GM19324 (cell line): ENCODE results near the gene TMEM150C.

Experiments
- ATAC-seq: cut with Tn5 transposase; IDR thresholded peaks from one replicate; pipeline ENCODE4 v1.9.1; 2021; ENCODE audit warnings: mild to moderate bottlenecking, moderate library complexity; ENCODE audit not compliant: unreplicated experiment, low FRiP score

Gene TMEM150C

DNA sequence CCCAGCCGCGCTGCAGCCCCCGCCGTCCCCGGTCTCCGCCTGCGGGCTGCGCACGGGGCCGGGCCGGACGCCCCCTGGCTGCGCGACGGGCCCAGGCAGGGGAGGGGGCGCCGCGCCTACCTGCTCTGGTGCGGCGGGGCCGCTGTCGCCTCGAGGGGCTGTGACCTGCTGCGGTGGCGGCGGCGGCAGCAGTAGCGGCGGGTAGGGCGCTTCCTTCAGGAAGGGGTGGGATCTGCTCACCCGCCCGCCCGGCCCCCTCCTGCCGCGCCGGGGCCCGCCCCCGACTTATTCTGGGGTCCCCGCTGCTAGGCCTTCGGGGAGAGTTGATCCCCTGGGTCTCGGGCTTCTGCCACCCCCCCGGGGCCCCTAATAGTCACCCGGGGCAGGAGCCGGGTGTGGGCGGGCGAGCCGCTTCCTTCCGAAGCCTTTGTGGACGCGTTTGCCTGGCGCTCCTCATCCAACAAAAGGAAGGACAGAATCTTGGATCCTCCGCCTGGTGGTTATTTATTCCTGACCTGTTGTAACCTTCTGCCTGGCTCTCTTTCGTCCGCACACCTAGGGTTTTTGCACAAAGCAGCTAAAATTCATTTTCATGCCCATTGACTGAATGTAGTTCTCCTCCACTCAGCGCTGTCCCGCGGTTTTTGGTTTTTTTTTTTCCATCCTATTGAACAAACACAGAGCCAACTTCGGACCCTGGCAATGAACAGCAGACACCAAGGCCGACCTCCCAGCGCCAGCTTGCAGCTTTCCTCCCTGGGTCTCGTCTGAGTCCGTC, at the start of gene TMEM150C:
TSS of gene TMEM150C (minus strand) at position 203 of the 778 bp plus-strand sequence. CDS start 57,331 bp downstream, outside the sequence.
- no peak for ATAC-seq

DNA sequence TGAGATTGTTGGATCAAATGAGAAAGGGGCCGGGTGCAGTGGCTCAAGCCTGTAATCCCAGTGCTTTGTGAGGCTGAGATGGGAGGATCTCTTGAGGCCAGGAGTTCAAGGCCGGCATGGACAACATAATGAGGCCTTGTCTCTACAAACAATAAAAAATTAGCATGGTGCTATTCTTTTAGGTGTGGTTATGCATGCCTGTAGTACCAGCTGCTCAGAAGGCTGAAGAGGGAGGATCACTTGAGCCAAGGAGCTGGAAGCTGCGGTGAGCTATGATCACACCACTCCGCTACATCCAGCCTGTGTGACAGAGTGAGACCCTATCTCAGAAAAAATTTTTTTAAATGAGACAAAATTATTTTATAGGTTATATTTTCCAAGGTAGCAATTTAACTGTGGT, 49.7 kb upstream of the TMEM150C start:
- no peak for ATAC-seq

DNA sequence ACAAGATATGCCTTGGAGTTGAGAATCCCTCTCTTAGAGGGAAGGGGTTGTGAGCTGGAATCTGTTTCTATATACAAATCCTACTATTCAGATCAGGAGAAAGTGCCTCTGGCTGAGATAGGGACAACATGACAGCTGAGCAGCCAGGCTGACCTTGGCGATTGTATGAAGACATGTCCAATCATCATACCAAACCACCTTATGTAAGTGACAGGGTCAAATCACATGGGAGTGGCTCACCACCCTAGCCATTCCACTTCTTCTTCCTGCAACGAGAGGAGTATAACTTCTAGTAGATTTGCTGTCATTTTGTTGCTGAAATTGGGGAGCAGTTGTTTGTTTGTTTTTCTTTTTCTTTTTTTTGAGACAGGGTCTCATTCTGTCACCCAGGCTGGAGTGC, 48.3 kb upstream of the TMEM150C start:
- no peak for ATAC-seq

DNA sequence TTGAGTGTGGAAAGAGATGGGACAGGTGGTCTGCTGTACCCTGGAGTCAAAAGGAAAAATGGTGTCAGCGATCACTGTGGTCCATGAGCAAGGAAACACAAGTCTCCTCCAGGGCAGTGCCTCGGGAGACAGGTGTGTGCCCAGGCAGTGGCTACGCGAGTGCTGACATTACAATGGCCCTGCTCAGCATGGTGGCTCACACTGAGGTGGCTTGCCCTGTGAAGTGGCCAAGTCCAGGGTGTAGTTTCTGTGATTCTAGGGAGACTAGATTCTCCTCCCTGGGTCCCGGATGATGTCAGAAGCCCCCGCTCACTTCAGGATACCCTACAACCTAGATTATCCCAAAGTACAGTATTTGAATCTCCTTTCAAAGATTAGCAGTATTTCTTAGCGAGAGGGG, 44.8 kb upstream of the TMEM150C start:
- ATAC-seq, result no peak

DNA sequence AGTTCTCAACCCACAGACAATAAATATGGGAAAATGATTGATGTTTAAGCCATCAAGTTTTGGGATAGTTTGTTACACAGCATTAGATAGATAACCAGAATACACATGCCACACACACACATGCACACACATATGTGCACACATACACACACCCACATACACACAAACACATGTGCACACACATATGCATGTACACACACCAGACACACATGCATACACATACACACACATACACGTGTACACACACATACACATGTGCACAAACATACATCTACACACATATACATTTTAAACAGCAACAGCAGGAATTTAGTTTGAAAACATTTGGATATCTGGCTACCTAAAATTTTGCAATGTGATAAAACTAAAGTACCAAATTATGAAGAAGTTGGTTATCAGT, 42.7 kb upstream of the TMEM150C start:
- no peak for ATAC-seq

DNA sequence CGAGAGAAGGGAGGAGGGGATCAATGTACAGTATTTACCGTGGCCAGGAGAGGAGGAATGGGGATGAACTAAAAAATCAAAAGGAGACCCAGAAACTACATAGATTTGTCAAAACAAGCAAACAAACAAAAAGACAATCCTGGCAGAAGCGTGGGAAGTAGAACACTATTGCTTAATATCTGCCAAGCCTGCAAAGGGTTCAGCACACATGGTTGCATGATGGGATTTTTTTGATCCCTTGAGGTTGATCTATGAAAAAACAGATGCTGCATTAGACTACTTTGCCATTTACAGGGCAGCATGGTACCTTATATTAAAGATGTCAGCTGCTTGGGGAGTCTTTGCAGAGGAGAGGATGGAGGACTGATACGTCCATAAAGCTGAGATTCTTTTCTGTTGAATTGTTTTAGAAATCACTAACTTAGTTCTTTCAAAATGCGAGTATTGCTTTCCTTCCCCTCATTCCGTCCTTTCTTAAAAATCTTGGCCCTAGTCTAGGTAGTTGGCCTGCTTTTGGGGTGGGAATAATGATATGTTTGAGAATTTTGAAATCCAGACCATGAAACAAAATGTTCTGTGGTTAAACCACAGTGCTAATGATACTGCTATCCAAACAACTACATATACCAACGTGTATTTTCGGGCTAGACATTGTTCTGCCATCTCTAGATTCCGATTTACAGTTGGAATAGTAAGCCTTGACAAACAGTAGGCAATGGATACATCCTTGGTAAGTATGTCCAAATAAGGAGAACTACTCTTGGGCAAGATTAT, 39.6 kb upstream of the TMEM150C start:
- ATAC-seq, result no peak

DNA sequence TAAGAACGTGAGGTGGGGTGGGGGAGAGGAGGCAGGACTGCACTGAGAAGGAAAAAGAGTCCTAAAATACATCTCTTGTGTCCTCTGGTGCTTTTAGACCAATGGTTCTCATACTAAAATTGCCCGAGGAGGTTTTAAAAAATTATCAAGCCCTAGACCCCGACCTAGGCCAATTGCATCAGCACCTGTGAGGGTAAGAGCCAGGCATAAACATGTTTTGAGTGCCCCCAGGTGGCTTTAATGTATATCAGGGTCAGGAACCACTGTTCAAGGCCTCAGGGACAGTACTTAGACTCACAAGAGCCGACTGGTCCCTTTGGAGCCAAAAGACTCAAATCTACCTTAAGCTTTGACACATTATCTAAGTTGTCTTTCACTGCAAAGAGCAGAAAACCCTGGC, 37.5 kb upstream of the TMEM150C start:
- no peak for ATAC-seq

DNA sequence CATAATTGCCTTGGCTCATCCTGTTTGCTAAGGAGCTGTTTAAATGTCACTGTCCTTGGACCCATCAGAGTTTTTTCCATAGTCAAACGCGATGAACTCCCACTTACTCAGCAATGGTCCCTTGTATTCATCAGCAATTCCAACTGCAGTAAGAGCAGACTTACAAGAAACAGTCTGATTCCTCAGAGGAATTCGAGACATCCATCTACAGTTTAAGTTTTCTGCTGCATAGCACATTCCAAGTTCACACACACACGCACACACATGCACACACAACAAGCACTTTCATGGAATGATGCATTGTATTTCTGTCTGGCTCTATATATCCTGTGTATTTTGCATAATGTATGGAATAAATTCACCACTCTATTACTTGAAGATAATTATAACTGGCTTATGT, 32.7 kb upstream of the TMEM150C start:
- ATAC-seq, result no peak

DNA sequence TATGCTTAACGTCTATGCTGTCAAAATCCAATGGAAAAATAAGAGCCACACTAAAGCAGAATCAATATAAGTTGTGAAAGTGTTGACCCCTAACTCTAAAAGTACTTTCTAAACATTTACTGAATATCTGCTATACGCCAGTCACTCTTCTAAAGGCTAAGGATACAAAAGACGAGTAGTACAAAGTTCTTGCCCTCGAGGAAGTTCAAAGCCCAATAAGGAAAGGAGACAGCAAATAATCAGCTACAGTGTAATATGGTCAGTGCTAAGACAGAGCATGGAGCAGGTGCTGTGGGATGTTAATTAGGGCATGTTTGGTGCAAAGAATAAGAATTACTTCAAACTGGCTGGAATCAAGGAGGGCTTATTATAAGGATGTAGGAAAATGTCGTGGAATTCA, 31.6 kb upstream of the TMEM150C start:
- no peak for ATAC-seq

DNA sequence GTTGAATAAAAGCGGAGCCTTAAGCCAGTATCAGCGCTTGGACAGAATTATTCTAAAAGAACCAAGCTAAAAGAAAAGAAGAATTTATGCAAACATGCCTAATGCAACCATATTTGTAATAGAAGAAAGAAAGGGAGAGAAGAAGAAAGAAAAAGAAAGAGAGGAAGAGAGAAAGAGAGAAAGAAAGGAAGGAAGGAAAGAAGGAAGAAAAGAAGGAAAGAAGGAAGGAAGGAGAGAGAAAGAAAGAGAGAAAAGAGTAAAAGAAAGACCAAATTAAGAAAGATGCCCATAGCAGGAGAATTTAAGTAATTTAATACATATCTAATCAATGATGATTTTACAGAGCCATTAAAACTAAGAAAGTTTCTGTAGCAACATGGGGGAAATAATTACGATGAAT, 30.9 kb upstream of the TMEM150C start:
- no peak for ATAC-seq

DNA sequence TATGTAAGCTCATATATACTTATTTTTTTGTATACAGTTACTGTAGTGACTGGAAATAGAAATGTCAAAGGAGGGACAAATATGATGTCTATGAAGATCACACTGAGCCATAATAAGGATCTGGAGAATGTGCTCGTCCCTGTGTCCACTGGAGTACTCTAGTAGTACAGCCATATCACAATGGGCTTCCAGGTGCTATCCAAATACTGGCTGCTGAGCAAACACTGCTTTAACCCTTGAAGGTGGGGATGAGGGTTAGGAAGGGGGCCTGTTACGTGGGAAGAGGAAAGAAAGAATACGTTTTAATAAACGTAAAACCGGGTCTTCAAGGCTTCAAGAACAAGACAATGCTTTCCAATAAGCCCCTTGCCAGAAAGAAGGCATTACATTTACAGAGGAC, 29.8 kb upstream of the TMEM150C start:
- no peak for ATAC-seq

DNA sequence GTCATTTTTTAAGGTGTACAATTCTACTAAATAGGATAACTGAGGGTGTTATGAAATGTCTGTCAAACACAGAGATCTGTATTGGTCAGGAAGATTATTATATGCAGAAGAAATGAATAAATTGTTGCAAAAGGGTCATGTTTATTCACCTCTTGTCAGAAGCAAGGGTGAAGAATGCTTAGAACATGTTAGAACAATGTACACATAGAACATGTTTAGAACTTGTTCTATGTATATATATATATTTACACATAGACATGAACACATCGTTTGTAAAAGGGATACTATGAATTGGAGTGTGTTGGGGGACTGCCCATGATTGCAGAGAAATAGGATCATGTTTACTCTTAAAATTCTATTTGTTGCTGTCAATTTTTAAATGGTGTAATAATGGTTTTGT, 28.0 kb upstream of the TMEM150C start:
- ATAC-seq, result no peak

DNA sequence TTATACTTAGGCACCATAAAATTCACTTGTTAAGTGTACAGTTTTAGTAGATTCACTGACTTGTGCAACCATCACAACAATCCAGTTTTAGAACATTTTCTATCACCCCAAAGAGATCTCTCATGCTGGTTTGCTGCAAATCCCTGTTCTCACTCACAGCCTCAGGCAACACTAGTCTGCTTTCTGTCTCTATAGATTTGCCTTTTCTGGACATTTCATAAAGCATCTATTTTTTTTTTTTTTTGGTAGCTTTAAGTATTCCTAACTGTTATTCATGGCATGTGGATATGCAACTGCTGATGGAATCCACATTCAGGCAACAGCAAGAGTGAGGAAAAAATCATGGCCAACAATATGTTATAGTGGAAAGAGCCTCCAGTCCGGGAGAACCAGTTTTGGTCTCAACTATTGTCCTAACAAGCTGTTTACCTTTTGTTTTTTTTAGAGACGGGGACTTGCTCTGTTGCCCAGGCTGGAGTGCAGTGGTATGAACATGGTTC, 27.0 kb upstream of the TMEM150C start:
- ATAC-seq, result no peak

DNA sequence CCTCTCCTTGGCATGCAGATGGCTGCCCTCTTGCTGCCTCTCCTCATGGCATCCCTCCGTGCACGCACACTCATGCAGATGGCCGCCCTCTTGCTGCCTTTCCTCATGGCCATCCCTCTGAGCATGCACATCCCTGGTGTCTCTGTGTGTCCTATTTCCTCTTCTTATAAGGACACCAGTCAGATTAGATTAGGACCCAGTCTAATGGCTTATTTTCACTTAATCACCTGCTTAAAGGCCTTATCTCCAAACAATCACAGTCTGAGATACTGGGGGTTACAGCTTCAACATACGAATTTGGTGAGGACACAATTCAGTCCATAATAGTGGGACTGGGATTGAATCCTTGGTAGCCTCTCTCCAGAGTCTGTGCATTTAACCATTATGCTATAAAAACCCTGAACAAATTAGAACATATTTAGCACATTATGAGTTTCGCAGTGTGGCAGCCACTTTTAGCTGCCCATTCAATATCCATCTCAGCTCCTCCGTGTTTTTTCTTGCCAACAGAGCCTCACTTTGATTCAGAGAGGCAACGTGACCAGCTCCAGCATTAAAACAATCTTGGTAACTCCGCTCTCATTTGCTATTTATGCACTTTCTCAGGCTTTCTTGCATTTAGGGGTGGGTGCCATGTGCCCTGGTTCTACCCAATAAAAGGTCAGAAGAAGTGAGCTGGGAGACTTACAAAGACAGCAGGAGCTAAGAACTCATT, 26.2 kb upstream of the TMEM150C start:
- no peak for ATAC-seq

DNA sequence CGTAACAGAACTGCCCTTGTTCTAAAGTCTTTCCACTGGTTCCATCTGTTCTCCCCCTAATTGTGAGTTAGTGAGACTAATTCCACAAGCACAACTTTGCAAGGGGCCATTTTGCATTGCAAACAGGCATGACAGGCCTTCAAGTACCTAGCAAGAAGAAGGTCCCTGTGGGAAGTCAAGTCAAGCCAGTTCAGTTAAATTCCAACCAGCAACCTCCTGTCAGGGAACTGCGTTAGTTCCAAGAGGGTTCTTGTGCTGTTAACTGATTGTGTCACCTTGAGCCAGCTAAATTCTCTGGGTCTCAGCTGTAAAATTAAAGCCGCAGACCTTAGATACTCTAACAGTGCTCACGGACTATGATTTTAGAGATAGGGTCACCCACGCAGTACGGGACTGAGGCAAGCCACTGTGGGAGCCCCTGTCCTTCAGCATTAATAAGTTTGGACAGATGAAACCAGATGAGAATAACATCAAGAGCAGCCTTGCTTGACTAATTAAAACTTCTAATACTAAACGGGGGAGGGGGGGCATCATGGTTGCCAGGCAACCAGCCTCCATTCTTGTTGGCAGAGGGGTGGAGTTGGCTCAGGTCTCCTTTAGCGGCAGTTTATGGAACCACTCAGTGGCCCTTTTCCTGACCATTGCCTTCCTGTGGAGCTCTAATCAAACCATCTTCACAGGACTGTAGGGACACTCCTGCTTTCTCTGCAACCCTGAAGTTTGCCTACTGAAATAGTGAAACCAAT, 24.1 kb upstream of the TMEM150C start:
- no peak for ATAC-seq

DNA sequence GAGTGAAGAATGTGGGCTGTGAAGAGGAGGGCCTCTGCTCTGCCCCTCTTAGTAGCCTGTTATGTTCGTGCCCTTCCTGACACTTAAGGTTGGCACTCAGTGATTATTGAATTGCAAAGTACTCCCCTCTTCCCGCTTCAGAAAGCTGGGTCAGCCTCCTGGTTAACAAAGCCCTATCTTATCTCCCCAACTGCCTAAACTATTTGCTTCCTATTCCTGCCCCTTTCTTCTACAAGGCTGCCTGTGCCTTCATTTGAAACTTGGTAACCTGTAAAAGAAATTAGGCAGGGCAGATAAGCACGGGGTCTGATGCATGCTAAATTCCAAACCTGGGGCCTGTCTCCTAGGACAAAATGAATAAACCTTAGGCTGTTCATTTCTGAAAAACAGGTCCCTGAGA, 23.1 kb upstream of the TMEM150C start:
- ATAC-seq, result no peak

DNA sequence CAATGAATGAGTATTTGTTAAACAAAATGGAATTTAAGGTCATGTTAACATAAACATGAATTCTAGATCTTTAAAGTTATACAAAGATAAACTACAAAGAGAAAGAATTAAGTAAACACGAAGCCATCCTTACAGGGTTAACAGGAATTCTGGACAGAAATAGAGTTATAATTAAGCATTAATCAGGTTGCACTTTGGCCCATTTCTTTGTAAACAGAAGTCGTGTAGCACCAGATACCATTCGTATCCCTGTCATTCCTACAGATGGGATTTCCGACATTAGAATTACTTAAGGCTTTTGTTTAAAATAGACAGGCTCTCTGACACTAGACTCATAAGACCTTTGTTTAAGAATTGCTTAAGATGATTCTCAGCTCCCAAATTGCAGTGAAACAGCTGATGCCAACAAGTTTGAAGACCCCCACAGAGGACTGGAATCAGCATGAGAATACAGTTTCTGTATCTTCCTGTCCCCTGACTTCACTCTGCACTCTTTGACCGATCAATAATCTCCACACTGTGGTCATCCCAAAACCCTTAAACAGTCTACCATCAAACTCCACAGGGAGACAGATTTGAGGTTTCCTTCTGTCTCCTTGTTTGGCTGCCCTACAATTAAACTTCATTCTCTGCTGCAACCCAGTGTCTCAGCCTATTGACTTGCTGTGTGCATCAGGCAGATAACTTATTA, 22.3 kb upstream of the TMEM150C start:
- ATAC-seq, result no peak

DNA sequence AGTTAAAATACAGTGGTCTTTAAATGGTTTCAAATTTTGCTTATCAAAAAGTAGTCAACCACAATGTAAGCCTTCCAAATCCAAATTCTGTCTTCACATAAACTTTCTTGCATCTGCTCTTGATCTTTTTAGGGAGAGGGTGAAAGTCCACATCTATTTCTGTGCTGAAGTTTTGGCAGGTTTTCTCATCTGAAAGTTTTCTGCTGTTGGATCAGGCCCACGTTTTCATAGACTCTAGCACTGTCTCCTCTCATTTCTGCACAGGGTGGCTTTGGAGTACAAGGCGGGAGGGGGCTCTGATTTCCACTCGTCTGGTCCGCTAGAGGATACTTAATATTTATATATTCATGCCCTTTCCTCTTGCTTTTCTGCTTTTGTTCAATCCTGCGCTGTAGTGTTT, 18.1 kb upstream of the TMEM150C start:
- ATAC-seq, result no peak

DNA sequence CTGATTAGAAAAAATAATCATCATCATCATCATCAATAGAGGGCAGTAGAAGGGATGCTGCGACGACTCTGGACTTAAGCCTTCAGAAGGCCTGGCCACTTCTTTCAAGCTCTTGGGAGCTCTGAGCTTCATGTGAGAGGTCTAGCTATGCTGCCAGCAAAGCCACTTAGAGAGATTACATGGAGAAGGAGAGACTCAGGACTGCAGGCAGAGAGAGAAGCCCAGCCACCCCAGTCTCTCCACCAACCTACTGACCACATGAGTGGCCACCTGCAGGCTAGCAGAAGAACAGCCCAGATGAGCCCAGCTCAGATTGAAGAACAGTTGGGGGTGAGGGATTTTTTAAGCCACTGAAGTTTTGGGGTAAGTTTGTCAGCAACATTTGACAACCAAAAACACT, 17.1 kb upstream of the TMEM150C start:
- no peak for ATAC-seq

DNA sequence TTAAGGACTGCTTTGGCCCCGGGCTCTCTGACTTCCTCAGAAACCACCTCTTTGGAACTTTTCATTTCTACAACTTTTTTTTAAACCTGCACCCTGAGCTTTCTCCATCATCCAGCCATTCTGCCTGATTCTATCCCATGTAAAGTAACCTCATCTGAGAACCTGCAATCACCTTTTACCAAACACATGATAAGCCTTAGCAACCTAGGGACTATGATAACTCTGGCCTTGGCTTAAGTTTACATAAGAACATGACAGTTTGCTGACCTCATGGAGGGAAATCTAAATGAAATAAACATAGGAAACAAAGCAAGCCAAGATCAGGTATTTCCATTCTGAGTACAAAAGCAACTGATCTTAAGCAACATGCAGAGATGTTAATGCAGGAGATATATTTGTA, 15.7 kb upstream of the TMEM150C start:
- ATAC-seq, result no peak
